GM19463 (cell line): ENCODE data around the gene CDC34.
A peak's percentile ranks its signal among the peaks of the same experiment; 100 is the strongest.

Experiments
- ATAC-seq: cut with Tn5 transposase; IDR thresholded peaks from one replicate; pipeline ENCODE4 v1.9.1; 2021; ENCODE audit warnings: mild to moderate bottlenecking, moderate library complexity; ENCODE audit not compliant: unreplicated experiment

CDC34 gene

GRCh38 chr19:531753-532560 is at the start of gene CDC34:
CDC34 (plus strand) TSS chr19:531760; CDS start chr19:531932, 172 bp downstream.
- ATAC-seq: peak; percentile 30

GRCh38 chr19:482186-483041 is 49.1 kb upstream of the CDC34 start:
- no peak for ATAC-seq

GRCh38 chr19:483332-484072 is 48.1 kb upstream of the CDC34 start:
- ATAC-seq: no peak

- no peak for ATAC-seq
These were observed 47.1 kb upstream of the CDC34 start for GRCh38 chr19:484494-484893.

- ATAC-seq: no peak
These were observed 46.5 kb upstream of the CDC34 start for GRCh38 chr19:485077-485476.

GRCh38 chr19:485583-486236 is 45.9 kb upstream of the CDC34 start:
- no peak for ATAC-seq

GRCh38 chr19:488505-489417 is 42.8 kb upstream of the CDC34 start:
- ATAC-seq: peak; percentile 81

GRCh38 chr19:489418-490196 is 42.0 kb upstream of the CDC34 start:
- ATAC-seq: no peak

- ATAC-seq: no peak
These were observed 40.3 kb upstream of the CDC34 start for GRCh38 chr19:491146-491741.

GRCh38 chr19:492091-492531 is 39.4 kb upstream of the CDC34 start:
- no peak for ATAC-seq

- ATAC-seq: no peak
These were observed 38.0 kb upstream of the CDC34 start for GRCh38 chr19:493391-494170.

- ATAC-seq: no peak
These were observed 37.1 kb upstream of the CDC34 start for GRCh38 chr19:494171-495080.

- no peak for ATAC-seq
These were observed 36.5 kb upstream of the CDC34 start for GRCh38 chr19:495081-495401.

- ATAC-seq: no peak
These were observed 36.0 kb upstream of the CDC34 start for GRCh38 chr19:495402-496111.

GRCh38 chr19:496112-496665 is 35.4 kb upstream of the CDC34 start, which contains the start of gene MADCAM1:
MADCAM1 (plus strand) TSS chr19:496486; CDS start chr19:496500, 14 bp downstream.
- no peak for ATAC-seq

GRCh38 chr19:496986-497385 is 34.6 kb upstream of the CDC34 start:
- no peak for ATAC-seq
